ENCODE measurements around the gene CLDND2.
"Not testable (repeated sequence)": the region's sequence is repeated elsewhere in the genome, so short reads cannot be mapped to it uniquely, and the experiment has no call there.

CLDND2 gene

GRCh38 chr19:51368366-51369282 is at the start of gene CLDND2:
Gene CLDND2 (minus strand): TSS chr19:51369003. CDS start chr19:51368577, 426 bp downstream.
- DNase-seq (ENCODE audit: low read depth in 2 of 2) = no peak

GRCh38 chr19:51417810-51418157 is 49.0 kb upstream of the CLDND2 start:
- no peak for DNase-seq (ENCODE audit: low read depth in 2 of 2)

GRCh38 chr19:51417107-51417809 is 48.5 kb upstream of the CLDND2 start, which contains the start of gene SIGLEC10:
Gene SIGLEC10 (minus strand): TSS chr19:51417642. CDS start chr19:51417581, 61 bp downstream.
- peak; percentile 35 to 45 for DNase-seq (ENCODE audit: low read depth in 2 of 2)

GRCh38 chr19:51416422-51416821 is 47.6 kb upstream of the CLDND2 start:
- not testable (repeated sequence) for DNase-seq (ENCODE audit: low read depth in 2 of 2)

- DNase-seq (ENCODE audit: low read depth in 2 of 2) = no peak
Measured at GRCh38 chr19:51415187-51415586, 46.4 kb upstream of the CLDND2 start.

- DNase-seq (ENCODE audit: low read depth in 2 of 2) = no peak
Measured at GRCh38 chr19:51410950-51411748, 42.3 kb upstream of the CLDND2 start.

GRCh38 chr19:51407511-51408131 is 38.8 kb upstream of the CLDND2 start:
- DNase-seq (ENCODE audit: low read depth in 2 of 2) = no peak

- DNase-seq (ENCODE audit: low read depth in 2 of 2) = no peak
Measured at GRCh38 chr19:51402117-51402516, 33.3 kb upstream of the CLDND2 start.

GRCh38 chr19:51399936-51400335 is 31.1 kb upstream of the CLDND2 start:
- DNase-seq (ENCODE audit: low read depth in 2 of 2) = not testable (repeated sequence)

GRCh38 chr19:51399231-51399630 is 30.4 kb upstream of the CLDND2 start:
- DNase-seq (ENCODE audit: low read depth in 2 of 2) = no peak

- DNase-seq (ENCODE audit: low read depth in 2 of 2) = no peak
Measured at GRCh38 chr19:51398096-51398704, 29.4 kb upstream of the CLDND2 start.

GRCh38 chr19:51397453-51397852 is 28.6 kb upstream of the CLDND2 start:
- not testable (repeated sequence) for DNase-seq (ENCODE audit: low read depth in 2 of 2)

- no peak for DNase-seq (ENCODE audit: low read depth in 2 of 2)
Measured at GRCh38 chr19:51396175-51396574, 27.4 kb upstream of the CLDND2 start.

- DNase-seq (ENCODE audit: low read depth in 2 of 2) = peak; percentile 93 to 96
Measured at GRCh38 chr19:51394050-51394836, 25.4 kb upstream of the CLDND2 start.

GRCh38 chr19:51392701-51393100 is 23.9 kb upstream of the CLDND2 start:
- DNase-seq (ENCODE audit: low read depth in 2 of 2) = no peak

GRCh38 chr19:51391073-51391611 is 22.3 kb upstream of the CLDND2 start:
- no peak for DNase-seq (ENCODE audit: low read depth in 2 of 2)

- no peak for DNase-seq (ENCODE audit: low read depth in 2 of 2)
Measured at GRCh38 chr19:51389143-51389542, 20.3 kb upstream of the CLDND2 start.

GRCh38 chr19:51387924-51388389 is 19.2 kb upstream of the CLDND2 start, which contains the start of gene LIM2:
Gene LIM2 (minus strand): TSS chr19:51387974. CDS start chr19:51387443, 531 bp downstream.
- no peak for DNase-seq (ENCODE audit: low read depth in 2 of 2)

GRCh38 chr19:51386882-51387520 is 18.2 kb upstream of the CLDND2 start:
- no peak for DNase-seq (ENCODE audit: low read depth in 2 of 2)
